Kasumi-1 (cell line): Measurements from ENCODE around the gene PRAC1.

Source experiments
- DNase-seq, 2 experiments: peaks; one replicate each; lab custom pipeline; 2025; lab: John Stamatoyannopoulos, UW

PRAC1 gene

DNA sequence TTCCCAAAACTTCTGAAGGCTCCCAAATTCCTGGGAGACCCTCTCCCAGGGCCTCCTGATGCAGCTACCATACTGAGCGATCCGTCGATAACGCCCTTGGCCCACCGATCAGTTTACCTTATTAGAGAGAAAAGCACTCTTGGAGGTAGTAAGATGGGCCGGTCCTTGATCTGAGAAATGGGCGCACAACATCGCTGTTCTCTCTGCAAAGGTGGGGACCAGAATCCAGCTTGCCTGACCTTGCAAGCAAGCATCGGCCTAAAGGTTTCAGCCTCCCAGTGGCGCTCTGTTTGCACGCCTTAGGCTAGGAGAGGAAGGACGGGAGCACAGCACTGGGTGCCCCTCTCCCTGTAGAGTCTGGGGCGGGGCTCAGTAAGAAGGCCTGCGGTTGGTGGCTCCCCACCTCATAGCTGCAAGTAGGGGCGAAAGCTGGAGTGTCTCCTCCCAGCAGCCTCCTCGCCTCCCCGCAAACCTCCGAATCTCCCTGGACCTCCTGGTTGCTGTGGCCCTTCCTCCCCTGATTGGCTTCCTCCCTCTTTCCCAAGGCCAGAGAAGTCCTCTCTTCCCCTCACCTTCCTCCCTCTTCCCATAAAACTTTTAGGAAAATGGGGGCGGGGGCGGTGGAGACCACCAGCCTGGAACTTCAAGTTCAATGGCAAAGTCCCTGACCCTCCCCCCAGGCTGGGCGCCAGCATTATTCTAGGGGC, at the start of gene PRAC1:
Gene PRAC1 (minus strand): TSS at position 318 of the 707 bp plus-strand sequence. CDS start 126 bp downstream, at position 192.
- no peak for DNase-seq

DNA sequence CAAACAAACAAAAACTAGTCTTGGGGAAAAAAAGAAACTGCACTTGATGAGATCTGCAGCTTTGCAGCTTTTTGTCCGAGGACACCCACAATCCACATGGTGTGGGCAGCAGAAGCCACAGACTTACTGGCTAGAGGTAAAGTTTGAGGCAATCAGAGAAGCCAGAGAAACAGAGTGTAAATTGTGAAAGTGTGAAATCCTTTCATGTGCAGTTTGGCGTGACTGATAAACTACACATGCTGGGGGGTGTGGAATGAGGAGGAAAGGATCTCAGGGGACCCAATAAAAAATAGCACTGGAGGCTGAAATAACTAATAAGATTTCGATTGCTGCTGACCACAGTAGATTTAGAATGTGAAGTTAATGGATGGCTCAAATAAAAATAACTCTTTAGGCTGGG, 48.6 kb upstream of the PRAC1 start:
- DNase-seq, result no peak

DNA sequence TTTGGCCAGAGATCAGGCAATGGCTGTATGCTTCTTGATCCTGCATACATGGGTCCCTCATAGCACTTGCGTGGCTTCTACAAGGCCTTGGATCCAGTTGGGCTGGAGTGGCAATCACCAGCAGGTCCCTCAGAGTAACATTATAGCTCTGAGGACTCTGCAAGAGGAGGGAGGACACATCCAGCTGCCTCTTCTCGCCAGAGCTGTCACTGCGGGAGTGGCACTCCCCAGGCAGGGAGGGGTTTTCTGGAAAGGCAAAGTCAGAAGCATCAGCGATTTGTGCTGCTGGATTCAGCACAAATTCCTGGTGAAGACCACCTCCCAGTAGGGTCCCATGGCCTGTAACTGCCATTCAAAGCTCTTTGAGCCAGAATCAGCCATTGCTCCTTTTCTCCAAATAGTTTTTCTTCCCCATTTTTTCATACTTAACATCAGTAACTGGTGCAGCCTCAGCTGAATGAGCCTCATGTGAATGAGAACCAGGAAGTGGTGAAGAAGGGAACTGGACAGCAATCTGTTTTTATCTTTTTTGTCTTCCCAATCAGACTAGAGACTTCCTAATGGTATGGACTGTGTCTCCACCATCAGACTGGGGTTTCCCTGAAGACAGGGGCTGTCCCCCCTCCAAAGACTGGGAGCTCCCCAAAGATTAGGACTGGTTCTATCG, 46.8 kb upstream of the PRAC1 start:
- no peak for DNase-seq

DNA sequence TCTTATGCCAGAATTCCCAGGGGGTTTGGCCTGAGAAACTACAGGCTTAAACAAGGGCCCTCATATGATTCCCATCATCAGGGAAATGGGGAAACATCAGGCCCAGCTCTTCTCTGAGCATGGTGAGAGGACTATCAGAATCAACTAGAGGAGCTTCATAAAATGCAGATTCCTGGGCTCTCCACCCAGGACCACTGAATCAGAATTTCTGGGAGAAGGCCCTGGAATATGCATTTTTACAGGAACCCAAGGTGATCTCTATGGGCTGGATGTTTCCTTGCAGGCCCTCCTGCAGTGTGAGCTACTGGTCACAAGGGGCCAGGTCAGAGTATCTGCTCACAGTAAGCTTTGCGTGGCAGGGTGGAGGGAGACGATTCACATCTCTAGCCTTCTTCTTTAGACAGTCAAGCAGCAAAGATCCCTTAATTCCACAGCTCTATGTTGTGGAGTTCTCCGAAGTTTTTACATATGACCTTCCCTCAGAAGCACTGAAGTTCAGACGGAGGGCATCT, 45.0 kb upstream of the PRAC1 start:
- no peak for DNase-seq

DNA sequence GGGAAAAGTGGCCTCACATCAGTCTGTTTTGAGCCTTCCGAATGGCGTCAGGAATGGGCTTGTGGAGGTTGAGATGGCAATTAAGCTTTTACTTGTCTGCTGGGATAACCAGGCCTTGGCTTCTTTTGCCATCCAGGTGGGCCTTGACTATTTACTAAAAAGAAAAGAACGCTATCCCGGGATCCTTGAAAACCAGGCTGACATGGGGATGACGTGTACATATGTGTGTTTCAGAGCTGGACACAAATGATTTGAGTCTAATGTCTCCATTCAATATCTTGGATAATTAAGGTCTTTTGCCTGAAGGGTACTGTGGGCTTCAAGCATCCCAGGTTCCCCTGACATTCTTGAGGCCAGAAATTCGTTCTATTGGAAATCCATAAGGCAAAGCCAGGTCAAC, 38.8 kb upstream of the PRAC1 start:
- DNase-seq, result no peak

DNA sequence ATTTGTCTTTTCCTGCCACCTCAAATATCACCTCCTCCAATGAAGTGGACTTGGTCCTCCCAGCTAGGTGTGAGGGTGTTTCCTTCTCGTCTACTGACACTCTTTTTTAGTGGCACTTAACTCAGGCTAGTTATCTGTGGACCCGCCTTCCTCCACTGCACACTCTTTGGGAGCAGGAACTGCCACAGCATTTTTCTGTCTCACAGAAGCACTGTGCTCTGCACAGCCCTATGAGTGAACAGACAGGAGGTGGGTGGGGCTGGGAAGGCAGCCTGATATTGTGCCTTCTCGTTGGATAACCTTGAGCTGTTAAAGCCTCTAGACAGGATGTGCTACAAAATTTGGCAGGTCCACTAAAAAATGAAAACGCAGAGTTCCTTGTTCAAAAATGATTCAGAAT, 38.1 kb upstream of the PRAC1 start:
- no peak for DNase-seq

DNA sequence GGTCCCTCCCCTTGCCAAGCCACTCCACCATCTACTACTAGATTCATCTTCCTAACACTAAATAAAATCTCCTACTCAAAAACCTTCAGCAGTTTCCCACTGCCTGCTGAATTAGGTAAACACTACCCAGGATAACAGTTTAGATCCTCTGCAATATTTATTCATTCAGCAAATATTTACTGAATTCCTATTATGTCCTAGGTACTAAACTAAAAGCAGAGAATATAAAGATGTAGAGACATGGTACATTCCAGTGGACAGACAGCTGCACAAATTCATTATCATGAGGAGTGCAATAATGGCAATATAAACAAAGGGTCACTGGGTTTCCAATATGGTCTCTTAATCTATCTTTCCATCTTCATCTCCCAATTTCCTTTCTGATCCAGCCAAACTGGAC, 37.0 kb upstream of the PRAC1 start:
- DNase-seq, result no peak

DNA sequence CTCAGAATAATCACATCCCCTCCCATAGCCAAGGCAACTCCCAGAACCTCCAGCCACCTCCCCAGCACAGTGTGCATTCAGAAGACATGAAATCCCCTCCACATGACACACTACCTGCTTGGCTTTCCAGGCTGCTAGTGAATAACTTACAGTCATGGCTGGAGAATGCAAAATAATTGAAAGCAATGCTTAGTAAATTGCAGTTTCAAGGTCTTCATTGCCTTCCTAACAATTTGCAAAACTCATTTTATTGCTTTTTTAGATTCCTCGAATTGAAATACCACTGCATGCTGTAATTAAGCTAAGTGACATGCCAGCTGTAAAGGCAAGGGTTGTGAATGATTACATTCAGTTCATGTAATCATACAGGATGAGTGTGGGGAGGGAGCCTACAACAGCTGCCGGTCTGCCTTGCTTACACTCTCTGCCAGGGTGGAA, 35.2 kb upstream of the PRAC1 start:
- DNase-seq, result no peak

DNA sequence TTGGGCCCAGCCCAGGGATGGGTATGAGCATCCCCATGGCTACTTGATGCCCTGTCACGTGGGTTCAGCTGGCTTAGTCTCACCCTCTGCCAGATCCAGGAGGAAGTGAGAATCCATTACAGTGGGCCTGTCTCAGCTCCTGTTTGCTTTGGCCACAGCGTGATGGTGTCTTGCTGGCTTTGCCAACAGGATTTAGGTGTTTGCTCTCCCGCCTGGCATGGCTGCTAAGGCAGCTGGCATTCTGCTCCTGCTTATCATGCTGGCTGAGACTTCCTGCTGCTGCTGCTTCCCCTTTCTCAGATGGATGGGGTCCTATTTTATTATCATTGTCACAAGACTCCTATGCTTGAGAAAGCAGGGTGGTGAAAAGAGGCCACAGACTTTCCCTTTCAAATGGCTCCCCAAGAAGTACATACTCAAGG, 34.5 kb upstream of the PRAC1 start:
- peak; percentile 31 to 39 for DNase-seq

DNA sequence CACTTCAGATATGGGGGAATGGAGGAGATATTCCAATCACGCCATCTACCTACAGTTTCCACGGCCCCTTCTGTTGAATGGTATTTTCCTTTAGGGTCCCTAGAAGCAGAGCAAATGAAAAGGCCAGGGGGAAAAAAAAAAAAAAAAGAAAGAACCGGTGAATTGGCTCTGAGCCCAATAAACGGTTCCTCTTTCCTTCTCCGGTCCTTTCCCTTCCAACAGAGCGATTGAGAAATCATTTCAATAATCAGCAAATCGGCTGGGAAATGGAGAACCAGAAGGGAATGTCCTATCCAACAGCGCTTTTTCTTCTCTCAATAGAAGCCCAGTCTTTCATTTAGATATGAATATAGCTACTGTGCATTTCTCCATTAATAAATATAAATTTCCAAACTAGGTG, 33.0 kb upstream of the PRAC1 start:
- peak; percentile 12 to 18 for DNase-seq

DNA sequence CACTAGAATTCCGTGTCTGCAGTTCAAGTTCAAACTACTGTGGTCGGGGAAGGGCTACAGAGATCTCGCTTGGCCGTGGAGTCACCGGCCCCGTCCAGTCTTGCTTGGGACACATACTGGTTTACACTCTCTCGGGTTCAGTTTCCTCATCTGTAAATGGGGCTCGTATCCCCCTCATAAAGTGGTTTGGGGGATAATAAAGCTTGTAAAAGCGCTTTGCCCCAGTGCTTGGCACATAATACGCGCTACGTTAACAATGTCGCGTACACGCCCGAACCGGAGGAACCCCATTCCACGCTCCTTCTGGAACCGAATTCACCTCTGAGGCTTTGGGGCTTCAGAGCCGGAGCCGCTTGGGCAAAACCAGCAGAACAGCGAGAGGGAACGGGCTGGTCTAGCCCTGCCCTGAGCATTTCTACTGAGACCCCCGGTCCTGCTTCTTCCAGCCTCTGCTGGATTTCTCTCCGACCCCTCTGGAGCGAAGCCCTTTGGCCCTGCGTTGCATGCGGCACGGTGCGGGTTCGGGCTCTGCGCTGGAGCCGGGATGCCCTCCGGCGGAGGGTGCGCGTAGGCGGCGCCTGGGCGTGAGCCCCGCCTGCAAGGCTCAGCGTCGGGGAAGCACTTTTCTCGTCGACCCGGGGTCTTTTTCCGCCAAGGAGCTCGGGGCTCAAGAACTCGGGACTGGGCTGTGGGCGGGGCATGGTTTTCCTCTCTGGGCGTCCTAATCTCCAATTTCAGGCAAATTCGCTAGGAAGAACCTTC, 32.4 kb upstream of the PRAC1 start:
- DNase-seq, result no peak

DNA sequence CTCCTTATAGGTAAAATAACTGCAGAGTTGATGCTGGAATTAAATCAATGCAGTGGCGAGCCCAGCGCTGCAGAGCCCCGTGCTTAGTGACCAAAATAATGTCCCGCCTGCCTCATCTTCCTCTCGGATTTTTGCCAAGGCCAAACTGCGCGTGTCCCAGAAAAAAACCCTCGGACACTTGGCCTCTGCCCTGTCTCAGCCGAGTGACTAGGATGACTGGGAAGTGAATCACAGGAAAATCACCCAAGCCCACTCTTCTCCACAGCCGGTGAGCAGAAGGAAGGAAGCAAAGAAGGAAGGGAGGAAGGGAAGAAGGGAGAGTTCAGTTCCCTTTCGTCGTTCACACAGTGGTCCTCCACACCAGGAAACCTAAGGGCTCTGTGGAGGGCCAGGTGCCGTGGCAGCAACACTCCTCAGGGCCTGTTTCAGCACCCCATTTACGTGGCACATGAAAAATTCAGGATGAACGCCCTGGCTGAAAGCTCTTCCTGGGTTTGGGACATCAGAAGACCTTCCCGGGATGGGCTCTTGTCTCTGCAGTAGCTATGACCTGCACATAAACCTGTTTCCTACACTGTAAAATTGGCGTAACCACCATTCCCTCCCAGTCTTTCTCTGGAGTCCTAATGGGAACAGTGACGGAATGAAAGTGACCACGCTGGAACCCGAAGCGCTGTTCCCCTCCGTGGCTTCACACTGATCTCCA, 31.6 kb upstream of the PRAC1 start:
- DNase-seq, result no peak

DNA sequence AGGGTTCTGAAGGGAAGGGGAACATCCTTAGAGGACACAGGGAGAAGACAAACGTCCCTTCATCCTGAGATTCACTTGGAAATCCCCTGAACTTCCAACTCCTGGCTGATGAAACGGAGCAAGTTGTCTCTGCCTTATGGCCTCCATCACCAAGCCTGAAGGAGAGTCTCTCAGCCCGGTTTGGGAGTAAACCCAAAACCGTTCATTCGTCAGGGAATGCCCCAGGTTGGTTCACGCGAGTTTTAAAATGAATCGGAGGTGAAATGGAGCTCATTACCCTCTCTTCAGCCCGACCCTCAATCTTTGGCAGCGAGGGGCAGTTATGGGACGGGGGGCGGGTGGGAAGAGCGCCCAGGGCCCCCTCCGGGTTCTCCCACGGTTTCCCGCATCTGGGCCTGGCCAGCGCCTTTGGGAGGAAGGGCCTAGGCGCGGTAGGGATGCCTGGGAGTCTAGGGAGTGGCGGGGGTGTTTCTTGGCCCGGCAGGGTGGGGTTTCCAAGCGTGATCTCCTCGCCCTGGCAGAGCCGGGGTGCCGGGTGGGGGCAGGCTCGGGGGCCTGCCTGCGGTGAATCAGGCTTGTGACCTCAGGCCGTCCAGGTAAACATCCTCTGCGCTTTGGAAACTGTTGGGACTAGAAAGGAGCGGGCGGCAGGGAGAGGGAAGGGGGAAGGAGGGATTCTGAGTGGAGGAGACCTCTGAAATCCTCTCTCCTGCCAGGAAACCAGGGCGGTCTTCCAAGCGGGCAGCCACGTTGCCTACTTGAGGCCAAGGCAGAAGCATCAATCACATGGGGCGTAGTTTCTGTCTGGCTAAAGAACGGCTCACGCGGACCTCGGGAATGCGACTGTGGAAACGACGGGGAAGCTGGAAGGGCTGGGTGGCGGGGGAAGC, 30.3 kb upstream of the PRAC1 start:
- DNase-seq, result no peak

DNA sequence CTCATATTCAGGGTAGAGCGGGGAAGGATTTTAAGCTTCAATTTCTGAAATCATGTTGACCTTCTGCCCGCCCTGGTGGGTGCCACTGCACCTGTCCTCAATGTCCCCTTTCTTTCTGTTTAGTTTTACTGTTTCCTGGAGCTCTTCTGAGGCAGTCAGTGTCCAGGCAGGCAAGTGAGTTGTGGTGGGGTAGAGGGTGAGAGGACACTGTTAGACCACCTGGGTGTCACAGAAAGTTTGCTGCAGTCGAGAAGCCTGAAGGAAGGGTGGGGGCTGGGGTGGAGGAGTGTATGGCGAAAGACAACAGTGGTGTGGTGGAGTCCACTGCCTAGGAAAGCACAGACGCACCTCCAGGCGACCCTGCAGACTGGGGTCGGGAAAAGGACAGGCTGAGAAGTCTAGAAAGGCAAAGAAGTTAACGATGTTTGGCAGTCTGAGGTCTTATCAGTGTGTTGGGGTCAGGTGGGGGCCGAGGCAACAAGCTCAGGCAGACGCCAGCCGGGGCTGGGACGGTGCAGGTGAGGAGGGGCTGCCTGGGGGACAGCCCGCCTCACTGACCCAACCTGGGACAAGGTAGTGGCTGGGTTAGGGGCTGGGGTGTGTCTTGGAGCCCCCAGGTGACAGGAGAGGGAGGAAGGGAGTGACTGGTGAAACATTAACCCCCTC, 29.5 kb upstream of the PRAC1 start:
- no peak for DNase-seq

DNA sequence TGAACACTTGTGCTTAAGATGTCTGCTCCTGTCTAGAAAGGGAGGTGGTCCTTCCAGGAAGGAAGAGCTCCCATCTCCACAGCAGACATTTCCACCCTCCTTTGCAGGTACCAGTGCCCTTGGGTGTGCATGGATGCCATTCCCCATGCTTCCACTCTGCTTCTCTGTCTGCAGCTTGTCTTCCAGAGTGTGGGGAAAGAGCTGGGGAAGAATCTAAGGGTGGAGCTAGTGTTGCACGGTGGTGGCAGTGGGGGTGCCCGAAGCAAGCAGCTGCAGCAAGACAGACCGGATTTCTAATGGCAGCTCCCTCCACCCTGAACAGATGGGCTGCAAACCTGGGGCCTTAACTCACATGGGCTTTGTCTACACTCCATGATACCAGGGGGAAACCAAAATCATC, 28.9 kb upstream of the PRAC1 start:
- DNase-seq, result no peak

DNA sequence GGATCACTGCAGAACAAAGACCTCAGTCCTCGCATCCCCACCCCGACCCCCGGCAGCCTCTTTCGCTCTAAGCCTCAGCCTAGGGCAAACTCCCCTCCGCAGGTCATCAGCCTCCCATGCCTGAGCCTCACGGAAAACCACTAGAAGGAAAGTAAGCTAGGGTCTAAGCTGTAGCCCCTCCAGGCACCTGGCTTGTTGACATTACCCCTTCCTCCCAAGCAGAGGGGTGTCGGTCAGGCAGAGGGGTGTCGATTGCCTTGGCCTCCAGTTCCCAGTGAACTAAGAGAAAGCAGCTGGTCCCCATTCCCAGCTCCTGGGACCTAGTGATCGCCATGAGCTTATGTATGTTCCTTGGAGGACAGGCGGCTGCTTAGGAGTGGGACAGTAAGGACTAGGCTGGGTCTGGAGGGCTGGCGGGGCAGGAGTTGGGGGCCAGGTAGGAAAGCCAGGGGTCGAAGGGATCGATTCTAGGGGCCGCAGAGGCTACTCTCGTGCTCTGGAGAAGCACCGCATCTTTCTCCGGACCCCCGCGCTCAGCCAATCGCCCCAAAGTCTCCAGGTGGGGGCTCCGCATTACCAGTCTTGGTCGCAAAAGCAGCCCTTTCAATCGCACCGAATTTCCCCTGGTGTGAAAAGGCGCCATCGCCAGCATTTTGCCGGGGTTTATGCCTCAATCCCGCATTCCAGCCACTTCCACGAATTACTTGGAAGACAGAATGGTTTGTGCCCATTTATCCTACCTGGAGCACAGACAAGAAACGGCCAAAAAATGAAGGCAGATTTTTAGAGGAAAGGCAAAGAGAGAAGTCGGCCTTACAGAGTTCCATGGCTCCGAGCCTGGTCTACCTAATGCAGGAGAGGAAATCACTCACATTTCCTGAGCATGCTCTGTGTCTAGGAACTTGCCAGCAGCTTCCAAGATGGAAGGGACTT, 27.6 kb upstream of the PRAC1 start:
- DNase-seq, result no peak

DNA sequence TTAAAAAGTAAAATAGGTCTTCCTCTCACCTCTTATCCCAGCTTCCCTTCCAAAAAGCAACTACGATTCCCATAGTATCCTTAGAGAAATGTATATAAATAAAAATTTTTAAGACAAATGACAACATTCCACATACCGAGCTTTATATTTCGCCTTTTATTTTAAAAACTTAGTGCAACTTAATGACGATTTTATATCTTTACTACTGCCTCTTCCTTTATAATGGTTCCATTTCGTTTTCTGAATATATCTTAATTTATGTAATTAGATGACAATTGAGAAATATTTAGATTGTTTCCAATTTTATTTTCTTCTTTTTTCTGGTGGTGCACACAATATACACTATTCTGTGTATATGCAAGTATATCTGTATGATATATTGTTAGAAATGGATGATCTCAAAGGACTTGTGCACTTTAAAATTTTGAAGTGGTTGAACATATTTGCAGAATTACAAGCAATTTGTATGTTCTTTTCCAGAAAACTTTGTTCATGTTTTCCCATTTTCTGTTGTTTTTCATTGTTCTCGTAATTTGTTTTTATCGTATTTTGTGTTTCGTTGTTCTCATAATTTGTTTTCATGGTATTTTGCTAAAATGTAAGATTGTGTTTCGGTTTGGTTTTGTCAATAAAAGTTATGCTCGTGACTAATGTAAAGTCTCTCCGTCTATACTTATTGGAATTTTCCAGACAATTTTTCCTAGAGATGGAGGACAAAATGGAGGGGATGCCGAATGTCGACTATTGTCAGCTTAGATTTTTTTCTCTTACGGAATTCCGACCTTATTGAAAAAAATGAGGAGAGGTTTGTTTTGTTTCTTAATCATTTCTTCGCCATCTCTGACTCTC, 26.6 kb upstream of the PRAC1 start:
- no peak for DNase-seq
